Panc1 (cell line): ENCODE results near the gene PI4K2B.

Experiments
- POLR2AphosphoS5 ChIP-seq: IDR thresholded peaks from 2 replicates; pipeline ENCODE4 v1.6.1; 2012; ENCODE audit warnings: mild to moderate bottlenecking, low read depth, low read length, moderate library complexity
- SIN3A ChIP-seq: IDR thresholded peaks from 2 replicates; pipeline ENCODE4 v1.6.1; 2012; ENCODE audit warnings: low read depth, mild to moderate bottlenecking, low read length, moderate library complexity, borderline replicate concordance; ENCODE audit not compliant: insufficient read depth
- TF ChIP-seq, protein P1 (sequence below): fragments of 450-650 bp; IDR thresholded peaks from 2 replicates; pipeline ENCODE4 v1.5.1; 2017; ENCODE audit warnings: mild to moderate bottlenecking
- TF ChIP-seq, protein P2 (sequence below), 2 experiments: IDR thresholded peaks; 2 replicates each; pipeline ENCODE4 v1.6.1; 2011 to 2012; ENCODE audit warnings: low read depth in 2 of 2, control low read depth in 1 of 2, low read length in 1 of 2, mild to moderate bottlenecking in 1 of 2, moderate library complexity in 1 of 2; ENCODE audit not compliant: insufficient read depth in 1 of 2

DNA sequence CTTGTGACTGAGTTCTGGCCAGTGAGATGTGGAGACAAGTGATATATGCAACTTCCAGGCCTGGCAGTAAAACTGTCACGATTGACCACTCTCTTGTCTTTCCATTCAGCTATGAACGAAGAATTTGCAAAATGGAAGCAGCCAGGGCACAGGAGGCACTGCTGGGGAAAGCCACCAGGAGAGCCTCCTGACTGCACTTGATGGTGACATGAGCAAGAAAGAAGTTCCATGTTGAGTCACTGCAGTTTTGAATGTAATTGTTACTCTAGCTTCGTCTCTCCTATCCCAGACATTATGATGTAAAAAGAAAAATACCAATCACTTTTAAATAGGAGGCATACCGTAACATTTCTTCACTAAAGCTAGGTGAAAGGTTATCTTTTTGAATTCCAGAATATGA lies 46.4 kb downstream of the PI4K2B start:
- TF ChIP-seq, protein P1, sequence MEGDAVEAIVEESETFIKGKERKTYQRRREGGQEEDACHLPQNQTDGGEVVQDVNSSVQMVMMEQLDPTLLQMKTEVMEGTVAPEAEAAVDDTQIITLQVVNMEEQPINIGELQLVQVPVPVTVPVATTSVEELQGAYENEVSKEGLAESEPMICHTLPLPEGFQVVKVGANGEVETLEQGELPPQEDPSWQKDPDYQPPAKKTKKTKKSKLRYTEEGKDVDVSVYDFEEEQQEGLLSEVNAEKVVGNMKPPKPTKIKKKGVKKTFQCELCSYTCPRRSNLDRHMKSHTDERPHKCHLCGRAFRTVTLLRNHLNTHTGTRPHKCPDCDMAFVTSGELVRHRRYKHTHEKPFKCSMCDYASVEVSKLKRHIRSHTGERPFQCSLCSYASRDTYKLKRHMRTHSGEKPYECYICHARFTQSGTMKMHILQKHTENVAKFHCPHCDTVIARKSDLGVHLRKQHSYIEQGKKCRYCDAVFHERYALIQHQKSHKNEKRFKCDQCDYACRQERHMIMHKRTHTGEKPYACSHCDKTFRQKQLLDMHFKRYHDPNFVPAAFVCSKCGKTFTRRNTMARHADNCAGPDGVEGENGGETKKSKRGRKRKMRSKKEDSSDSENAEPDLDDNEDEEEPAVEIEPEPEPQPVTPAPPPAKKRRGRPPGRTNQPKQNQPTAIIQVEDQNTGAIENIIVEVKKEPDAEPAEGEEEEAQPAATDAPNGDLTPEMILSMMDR, result no peak
- TF ChIP-seq POLR2AphosphoS5 (no peak), SIN3A (no peak)
- TF ChIP-seq, protein P2, sequence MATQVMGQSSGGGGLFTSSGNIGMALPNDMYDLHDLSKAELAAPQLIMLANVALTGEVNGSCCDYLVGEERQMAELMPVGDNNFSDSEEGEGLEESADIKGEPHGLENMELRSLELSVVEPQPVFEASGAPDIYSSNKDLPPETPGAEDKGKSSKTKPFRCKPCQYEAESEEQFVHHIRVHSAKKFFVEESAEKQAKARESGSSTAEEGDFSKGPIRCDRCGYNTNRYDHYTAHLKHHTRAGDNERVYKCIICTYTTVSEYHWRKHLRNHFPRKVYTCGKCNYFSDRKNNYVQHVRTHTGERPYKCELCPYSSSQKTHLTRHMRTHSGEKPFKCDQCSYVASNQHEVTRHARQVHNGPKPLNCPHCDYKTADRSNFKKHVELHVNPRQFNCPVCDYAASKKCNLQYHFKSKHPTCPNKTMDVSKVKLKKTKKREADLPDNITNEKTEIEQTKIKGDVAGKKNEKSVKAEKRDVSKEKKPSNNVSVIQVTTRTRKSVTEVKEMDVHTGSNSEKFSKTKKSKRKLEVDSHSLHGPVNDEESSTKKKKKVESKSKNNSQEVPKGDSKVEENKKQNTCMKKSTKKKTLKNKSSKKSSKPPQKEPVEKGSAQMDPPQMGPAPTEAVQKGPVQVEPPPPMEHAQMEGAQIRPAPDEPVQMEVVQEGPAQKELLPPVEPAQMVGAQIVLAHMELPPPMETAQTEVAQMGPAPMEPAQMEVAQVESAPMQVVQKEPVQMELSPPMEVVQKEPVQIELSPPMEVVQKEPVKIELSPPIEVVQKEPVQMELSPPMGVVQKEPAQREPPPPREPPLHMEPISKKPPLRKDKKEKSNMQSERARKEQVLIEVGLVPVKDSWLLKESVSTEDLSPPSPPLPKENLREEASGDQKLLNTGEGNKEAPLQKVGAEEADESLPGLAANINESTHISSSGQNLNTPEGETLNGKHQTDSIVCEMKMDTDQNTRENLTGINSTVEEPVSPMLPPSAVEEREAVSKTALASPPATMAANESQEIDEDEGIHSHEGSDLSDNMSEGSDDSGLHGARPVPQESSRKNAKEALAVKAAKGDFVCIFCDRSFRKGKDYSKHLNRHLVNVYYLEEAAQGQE (IDR thresholded peaks at IDR 0.05; ENCODE audit: insufficient read depth in 1 of 2, low read depth in 2 of 2, low read length in 1 of 2), result no peak
